GM10266 (cell line): ENCODE measurements around the gene DNAI7.

Experiments used
- DNase-seq: peaks from one replicate; pipeline ENCODE4 v3.0.0; 2012; ENCODE audit errors: extremely low spot score
- TF ChIP-seq, protein P1 (sequence below): IDR thresholded peaks from 2 replicates; pipeline ENCODE4 v1.5.1; 2012; ENCODE audit warnings: mild to moderate bottlenecking, low read depth; ENCODE audit not compliant: control insufficient read depth, insufficient read depth; ENCODE audit errors: missing control alignments

The DNAI7 gene

DNA sequence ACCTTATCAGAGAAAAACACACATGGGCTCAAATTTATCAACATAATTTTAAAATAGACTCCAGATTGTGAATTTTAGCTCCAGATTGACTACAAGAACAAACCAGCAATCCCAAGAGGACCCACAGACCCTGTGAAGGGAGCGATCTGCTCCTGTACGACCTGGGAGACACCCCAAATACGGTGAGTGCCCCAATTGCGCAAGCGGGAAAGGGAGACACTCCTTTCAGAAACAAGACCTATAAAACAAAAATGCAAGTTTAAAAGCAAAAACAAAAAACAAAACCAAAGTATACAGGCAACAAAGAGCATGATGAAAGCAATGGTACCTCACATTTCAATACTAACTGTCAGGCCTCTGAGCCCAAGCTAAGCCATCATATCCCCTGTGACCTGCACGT lies 32.1 kb downstream of the DNAI7 start:
- DNase-seq = no peak
- TF ChIP-seq, protein P1, sequence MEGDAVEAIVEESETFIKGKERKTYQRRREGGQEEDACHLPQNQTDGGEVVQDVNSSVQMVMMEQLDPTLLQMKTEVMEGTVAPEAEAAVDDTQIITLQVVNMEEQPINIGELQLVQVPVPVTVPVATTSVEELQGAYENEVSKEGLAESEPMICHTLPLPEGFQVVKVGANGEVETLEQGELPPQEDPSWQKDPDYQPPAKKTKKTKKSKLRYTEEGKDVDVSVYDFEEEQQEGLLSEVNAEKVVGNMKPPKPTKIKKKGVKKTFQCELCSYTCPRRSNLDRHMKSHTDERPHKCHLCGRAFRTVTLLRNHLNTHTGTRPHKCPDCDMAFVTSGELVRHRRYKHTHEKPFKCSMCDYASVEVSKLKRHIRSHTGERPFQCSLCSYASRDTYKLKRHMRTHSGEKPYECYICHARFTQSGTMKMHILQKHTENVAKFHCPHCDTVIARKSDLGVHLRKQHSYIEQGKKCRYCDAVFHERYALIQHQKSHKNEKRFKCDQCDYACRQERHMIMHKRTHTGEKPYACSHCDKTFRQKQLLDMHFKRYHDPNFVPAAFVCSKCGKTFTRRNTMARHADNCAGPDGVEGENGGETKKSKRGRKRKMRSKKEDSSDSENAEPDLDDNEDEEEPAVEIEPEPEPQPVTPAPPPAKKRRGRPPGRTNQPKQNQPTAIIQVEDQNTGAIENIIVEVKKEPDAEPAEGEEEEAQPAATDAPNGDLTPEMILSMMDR = no peak

- no peak for DNase-seq
- TF ChIP-seq, protein P1 = no peak
Measured at GRCh38 chr12:25156061-25156460, 38.9 kb downstream of the DNAI7 start.

GRCh38 chr12:25155022-25155576 lies 39.9 kb downstream of the DNAI7 start:
- TF ChIP-seq, protein P1 = peak; percentile 62
- DNase-seq = peak; percentile 34

GRCh38 chr12:25152055-25152454 lies 42.9 kb downstream of the DNAI7 start:
- TF ChIP-seq, protein P1 = no peak
- DNase-seq = no peak

DNA sequence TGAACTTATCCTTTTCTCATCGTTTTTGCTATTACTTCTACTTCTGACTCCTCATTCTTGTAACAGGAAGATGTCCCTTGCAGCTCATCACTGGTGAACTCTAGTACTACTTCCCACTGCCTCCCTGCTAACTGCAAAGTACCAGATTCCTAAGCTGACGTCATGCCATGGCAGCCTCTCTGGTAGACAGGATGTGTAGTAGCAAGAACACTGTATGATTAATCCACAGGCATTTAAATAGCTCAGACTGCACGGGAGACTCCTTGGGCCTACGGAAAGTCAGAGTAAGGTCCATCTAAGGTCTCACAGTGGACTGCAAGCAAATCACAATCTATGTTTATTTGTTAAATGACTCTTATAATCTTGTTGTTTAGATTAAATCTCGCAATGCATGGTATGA lies 43.5 kb downstream of the DNAI7 start:
- DNase-seq = no peak
- TF ChIP-seq, protein P1 = no peak

DNA sequence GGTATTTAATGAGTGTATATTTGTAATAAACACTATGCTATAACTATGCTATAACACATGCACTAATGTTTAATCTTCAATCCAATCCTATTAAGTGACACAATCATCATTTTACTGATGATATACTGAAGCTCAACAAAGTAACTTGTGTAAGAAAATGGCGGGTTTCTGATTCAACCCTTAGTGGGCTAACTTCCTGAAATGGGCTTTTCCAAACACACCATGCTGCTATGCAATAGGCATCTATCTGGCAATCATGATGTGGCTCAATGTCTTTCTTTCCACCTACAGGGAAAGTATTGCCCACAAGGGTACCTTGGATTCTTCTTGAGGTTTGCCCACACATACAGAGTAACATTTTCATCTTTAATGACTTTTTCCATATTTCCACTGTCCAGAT lies 48.3 kb downstream of the DNAI7 start:
- TF ChIP-seq, protein P1 = no peak
- no peak for DNase-seq

GRCh38 chr12:25135531-25136154 lies 59.3 kb downstream of the DNAI7 start:
- TF ChIP-seq, protein P1 = peak; percentile 45
- DNase-seq = no peak
